ENCODE data around the gene ST3GAL4.

DNA sequence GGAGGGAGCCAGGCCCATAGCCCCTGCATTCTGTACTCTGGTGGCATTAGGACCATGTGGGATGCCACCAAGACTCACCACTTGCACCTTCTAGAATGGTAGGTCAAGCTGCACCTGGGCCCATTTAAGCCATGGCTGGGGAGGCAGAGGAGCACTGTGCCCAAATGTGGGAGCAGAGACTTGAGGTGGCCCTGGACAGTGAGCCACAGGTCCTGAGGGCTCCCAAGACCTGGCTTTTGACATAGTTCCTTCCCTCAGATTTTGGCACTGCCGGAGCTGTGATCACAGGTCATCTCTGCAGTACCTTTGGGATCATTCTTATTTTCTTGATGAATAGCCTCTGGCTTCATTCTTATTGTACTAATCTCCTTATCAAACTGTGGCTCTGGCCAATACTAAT lies 43.2 kb downstream of the ST3GAL4 start:
- TF ChIP-seq, protein P1, sequence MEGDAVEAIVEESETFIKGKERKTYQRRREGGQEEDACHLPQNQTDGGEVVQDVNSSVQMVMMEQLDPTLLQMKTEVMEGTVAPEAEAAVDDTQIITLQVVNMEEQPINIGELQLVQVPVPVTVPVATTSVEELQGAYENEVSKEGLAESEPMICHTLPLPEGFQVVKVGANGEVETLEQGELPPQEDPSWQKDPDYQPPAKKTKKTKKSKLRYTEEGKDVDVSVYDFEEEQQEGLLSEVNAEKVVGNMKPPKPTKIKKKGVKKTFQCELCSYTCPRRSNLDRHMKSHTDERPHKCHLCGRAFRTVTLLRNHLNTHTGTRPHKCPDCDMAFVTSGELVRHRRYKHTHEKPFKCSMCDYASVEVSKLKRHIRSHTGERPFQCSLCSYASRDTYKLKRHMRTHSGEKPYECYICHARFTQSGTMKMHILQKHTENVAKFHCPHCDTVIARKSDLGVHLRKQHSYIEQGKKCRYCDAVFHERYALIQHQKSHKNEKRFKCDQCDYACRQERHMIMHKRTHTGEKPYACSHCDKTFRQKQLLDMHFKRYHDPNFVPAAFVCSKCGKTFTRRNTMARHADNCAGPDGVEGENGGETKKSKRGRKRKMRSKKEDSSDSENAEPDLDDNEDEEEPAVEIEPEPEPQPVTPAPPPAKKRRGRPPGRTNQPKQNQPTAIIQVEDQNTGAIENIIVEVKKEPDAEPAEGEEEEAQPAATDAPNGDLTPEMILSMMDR (conservative IDR thresholded peaks at IDR 0.05) = no peak
- TF ChIP-seq EZH2 (IDR thresholded peaks at IDR 0.05; ENCODE audit: low read depth) = no peak

Data from PC-9 (cell line).